ENCODE data around the gene NGEF. TPM values are rescaled to one million over a fixed set of nuclear protein-coding genes. Genes with fewer than 3 reads are reported as not detected.
A peak's percentile ranks its signal among the peaks of the same experiment; 100 is the strongest.

Gene NGEF
- total and polyA plus RNA-seq, 9 of the 15 experiments (the other 6 are each of a cell fraction or from before 2014, with no cell fraction given) = 0.07 to 0.17 (median 0.09) TPM; not detected in 6

DNA sequence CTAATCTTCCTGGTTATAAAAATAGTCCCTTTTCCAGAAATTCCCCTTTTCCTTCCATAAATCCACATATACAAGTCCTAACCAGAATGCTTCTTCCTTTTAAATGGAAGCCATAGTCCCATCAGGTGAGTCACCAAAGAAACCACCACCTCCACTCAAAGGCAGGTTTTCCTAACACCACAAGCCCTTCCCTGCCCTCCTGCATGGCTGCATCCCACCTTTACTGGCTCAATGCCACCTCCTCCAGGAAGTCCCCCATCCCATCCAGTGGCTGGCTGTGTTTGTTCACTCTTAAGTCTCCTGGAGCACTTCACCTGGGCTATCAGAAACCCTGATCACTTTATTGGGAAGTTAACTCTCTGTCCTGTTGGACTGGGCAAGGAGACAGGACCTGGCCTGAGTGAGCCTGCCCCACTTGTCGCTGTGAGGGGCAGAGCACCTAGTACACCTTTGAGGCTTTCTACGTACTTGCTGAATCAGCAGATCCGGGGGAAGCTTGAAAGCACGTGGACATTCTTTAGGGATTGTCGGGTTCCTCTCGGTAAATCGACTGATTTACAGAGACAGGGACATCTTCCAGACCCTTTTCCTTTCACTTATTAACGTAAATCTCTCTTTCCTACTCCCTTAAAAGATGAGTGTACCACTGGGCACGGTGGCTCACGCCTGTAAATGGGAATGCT is 71.0 kb downstream of the NGEF start (continued):
- no peak for TF ChIP-seq KDM4B (IDR thresholded peaks at IDR 0.05; ENCODE audit: borderline replicate concordance in 2 of 2, low read depth in 1 of 2)
- no peak for TF ChIP-seq ZNF431 (CRISPR knock-in tag; IDR thresholded peaks at IDR 0.05)
- TF ChIP-seq SRSF7 (optimal IDR thresholded peaks at IDR 0.05; ENCODE audit: low read depth, low read length) = no peak
- no peak for TF ChIP-seq TOE1 (IDR thresholded peaks at IDR 0.05; ENCODE audit: borderline replicate concordance)
- TF ChIP-seq TOE1 (CRISPR knock-in tag; IDR thresholded peaks at IDR 0.05; ENCODE audit: borderline replicate concordance, low read depth) = no peak
- TF ChIP-seq, protein P1, sequence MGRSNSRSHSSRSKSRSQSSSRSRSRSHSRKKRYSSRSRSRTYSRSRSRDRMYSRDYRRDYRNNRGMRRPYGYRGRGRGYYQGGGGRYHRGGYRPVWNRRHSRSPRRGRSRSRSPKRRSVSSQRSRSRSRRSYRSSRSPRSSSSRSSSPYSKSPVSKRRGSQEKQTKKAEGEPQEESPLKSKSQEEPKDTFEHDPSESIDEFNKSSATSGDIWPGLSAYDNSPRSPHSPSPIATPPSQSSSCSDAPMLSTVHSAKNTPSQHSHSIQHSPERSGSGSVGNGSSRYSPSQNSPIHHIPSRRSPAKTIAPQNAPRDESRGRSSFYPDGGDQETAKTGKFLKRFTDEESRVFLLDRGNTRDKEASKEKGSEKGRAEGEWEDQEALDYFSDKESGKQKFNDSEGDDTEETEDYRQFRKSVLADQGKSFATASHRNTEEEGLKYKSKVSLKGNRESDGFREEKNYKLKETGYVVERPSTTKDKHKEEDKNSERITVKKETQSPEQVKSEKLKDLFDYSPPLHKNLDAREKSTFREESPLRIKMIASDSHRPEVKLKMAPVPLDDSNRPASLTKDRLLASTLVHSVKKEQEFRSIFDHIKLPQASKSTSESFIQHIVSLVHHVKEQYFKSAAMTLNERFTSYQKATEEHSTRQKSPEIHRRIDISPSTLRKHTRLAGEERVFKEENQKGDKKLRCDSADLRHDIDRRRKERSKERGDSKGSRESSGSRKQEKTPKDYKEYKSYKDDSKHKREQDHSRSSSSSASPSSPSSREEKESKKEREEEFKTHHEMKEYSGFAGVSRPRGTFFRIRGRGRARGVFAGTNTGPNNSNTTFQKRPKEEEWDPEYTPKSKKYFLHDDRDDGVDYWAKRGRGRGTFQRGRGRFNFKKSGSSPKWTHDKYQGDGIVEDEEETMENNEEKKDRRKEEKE (IDR thresholded peaks at IDR 0.05; ENCODE audit: borderline replicate concordance in 1 of 2, control insufficient read depth in 1 of 2, low read depth in 2 of 2, low read length in 1 of 2) = no peak
- no peak for TF ChIP-seq EHMT2 (IDR thresholded peaks at IDR 0.05)
- no peak for TF ChIP-seq NRF1 (conservative IDR thresholded peaks at IDR 0.05 in 1 of 2, IDR thresholded peaks at IDR 0.05 in 1 of 2)
- no peak for TF ChIP-seq ETV5 (CRISPR knock-in tag; IDR thresholded peaks at IDR 0.05; ENCODE audit: low read depth)
- TF ChIP-seq ZNF24 (IDR thresholded peaks at IDR 0.05) = no peak
- TF ChIP-seq ZNF77 (CRISPR knock-in tag; IDR thresholded peaks at IDR 0.05) = no peak
- no peak for TF ChIP-seq RCOR1 (IDR thresholded peaks at IDR 0.05; ENCODE audit: borderline replicate concordance in 1 of 2, low read depth in 2 of 2, low read length in 2 of 2)
- no peak for TF ChIP-seq ZNF785 (CRISPR knock-in tag; IDR thresholded peaks at IDR 0.05)
- peak; percentile 64 for TF ChIP-seq ZFP36 (IDR thresholded peaks at IDR 0.05; ENCODE audit: low read depth, low read length, partially characterized antibody)
- peak; percentile 76 for TF ChIP-seq MAFF (IDR thresholded peaks at IDR 0.05; ENCODE audit: low read length)
- TF ChIP-seq NFIC (IDR thresholded peaks at IDR 0.05) = no peak
- no peak for TF ChIP-seq ELF1 (tag; IDR thresholded peaks at IDR 0.05)
- TF ChIP-seq ZKSCAN3 (CRISPR knock-in tag; IDR thresholded peaks at IDR 0.05) = no peak
- no peak for TF ChIP-seq FOXP1 (CRISPR knock-in tag; IDR thresholded peaks at IDR 0.05)
- TF ChIP-seq, protein P2, sequence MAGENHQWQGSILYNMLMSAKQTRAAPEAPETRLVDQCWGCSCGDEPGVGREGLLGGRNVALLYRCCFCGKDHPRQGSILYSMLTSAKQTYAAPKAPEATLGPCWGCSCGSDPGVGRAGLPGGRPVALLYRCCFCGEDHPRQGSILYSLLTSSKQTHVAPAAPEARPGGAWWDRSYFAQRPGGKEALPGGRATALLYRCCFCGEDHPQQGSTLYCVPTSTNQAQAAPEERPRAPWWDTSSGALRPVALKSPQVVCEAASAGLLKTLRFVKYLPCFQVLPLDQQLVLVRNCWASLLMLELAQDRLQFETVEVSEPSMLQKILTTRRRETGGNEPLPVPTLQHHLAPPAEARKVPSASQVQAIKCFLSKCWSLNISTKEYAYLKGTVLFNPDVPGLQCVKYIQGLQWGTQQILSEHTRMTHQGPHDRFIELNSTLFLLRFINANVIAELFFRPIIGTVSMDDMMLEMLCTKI (IDR thresholded peaks at IDR 0.05; ENCODE audit: partially characterized antibody) = no peak
- no peak for TF ChIP-seq ZNF766 (CRISPR knock-in tag; conservative IDR thresholded peaks at IDR 0.05)
- TF ChIP-seq, protein P3, sequence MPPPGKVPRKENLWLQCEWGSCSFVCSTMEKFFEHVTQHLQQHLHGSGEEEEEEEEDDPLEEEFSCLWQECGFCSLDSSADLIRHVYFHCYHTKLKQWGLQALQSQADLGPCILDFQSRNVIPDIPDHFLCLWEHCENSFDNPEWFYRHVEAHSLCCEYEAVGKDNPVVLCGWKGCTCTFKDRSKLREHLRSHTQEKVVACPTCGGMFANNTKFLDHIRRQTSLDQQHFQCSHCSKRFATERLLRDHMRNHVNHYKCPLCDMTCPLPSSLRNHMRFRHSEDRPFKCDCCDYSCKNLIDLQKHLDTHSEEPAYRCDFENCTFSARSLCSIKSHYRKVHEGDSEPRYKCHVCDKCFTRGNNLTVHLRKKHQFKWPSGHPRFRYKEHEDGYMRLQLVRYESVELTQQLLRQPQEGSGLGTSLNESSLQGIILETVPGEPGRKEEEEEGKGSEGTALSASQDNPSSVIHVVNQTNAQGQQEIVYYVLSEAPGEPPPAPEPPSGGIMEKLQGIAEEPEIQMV (tag; conservative IDR thresholded peaks at IDR 0.05; ENCODE audit: low read depth) = no peak
- TF ChIP-seq, protein P4, sequence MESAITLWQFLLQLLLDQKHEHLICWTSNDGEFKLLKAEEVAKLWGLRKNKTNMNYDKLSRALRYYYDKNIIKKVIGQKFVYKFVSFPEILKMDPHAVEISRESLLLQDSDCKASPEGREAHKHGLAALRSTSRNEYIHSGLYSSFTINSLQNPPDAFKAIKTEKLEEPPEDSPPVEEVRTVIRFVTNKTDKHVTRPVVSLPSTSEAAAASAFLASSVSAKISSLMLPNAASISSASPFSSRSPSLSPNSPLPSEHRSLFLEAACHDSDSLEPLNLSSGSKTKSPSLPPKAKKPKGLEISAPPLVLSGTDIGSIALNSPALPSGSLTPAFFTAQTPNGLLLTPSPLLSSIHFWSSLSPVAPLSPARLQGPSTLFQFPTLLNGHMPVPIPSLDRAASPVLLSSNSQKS (CRISPR knock-in tag; IDR thresholded peaks at IDR 0.05) = no peak

Data from K562 (cell line).